ENCODE data around the gene TMEM200A. TPM values are rescaled to one million over a fixed set of nuclear protein-coding genes. Genes with fewer than 3 reads are reported as not detected.
A peak's percentile ranks its signal among the peaks of the same experiment; 100 is the strongest.

The TMEM200A gene
- total and polyA plus RNA-seq, 5 donors from 2014 or later, result 0.07 to 1.1 (median 0.40) TPM

DNA sequence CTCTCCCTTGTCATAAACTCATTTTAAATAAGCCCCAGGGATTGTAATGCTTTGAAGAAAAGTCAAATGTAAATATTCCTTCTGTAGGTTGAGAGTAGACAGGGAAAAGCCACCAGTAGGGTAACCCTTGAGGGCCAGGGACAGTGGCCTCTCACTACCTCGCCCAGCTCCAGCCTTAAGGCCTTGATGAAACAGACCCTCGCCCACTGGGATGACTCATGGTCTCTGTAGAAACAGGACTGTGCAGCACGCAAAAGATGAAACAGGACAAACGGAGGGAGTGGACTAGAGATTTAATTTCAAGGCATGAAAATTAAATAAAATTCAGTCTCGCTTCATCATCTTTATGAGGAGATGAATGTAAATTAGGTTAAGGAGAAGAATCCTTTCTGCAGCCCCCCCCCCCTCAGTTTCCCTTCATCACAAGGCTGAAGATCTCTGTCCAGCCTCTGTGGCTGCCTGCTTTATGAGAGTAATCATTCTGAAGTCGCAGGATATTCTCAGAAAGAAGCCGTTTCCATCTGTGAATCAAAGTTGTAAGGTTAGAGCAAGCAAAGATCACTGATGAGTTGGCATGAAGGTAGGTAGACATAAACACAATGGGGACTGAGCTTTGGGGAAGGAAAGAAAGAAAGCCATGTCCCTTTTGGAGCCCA is 60.4 kb downstream of the TMEM200A start:
- no peak overlapping the region for H3K4me3 Mint-ChIP-seq
- Histone ChIP-seq H3K9me3 (ENCODE audit: control insufficient read depth in 2 of 2, low read length in 2 of 2) (no peaks in the 10 kb centered on the region), H3K36me3 (ENCODE audit: control insufficient read depth, insufficient read depth, low read length) (no peaks in the 10 kb centered on the region), H3K27ac (ENCODE audit: insufficient read depth, low read length, poor library complexity, severe bottlenecking) (no peak overlapping the region), H3K4me3 (ENCODE audit: low read depth, low read length) (no peak overlapping the region), H3K4me1 (ENCODE audit: control insufficient read depth, insufficient read depth, low read length, poor library complexity, severe bottlenecking) (no peaks in the 10 kb centered on the region), H3K27me3 (ENCODE audit: control insufficient read depth, insufficient read depth, low read length) (peaks cover 4% of the 10 kb centered on the region)
- H3K9me3 Mint-ChIP-seq, result peaks cover 0 to 2% (median 0%) of the 10 kb centered on the region in 7 donors
- no peak for ATAC-seq (ENCODE audit: low read depth in 2 of 2)
- peak overlapping the region in 1 of 3 donors; percentile 11 for H3K27ac Mint-ChIP-seq
- no peak for DNase-seq
- H3K4me1 Mint-ChIP-seq, result peaks cover 0 to 2% (median 0%) of the 10 kb centered on the region in 4 donors
- peaks cover 6% of the 10 kb centered on the region for H3K27me3 Mint-ChIP-seq
- H3K36me3 Mint-ChIP-seq, result no peaks in the 10 kb centered on the region

GRCh38 chr6:130431346-130431852 is 65.6 kb downstream of the TMEM200A start:
- Histone ChIP-seq H3K27ac (ENCODE audit: insufficient read depth, low read length, poor library complexity, severe bottlenecking) (no peak overlapping the region), H3K4me3 (ENCODE audit: low read depth, low read length) (no peak overlapping the region), H3K4me1 (ENCODE audit: control insufficient read depth, insufficient read depth, low read length, poor library complexity, severe bottlenecking) (no peaks in the 10 kb centered on the region), H3K36me3 (ENCODE audit: control insufficient read depth, insufficient read depth, low read length) (no peaks in the 10 kb centered on the region), H3K9me3 (ENCODE audit: control insufficient read depth in 2 of 2, low read length in 2 of 2) (no peaks in the 10 kb centered on the region), H3K27me3 (ENCODE audit: control insufficient read depth, insufficient read depth, low read length) (peaks cover 2% of the 10 kb centered on the region)
- no peak for ATAC-seq (ENCODE audit: low read depth in 2 of 2)
- no peak for DNase-seq
- Mint-ChIP-seq H3K4me3 (no peak overlapping the region), H3K9me3 (peaks cover 0 to 2% (median 0%) of the 10 kb centered on the region in 7 donors), H3K4me1 (no peaks in the 10 kb centered on the region), H3K36me3 (no peaks in the 10 kb centered on the region), H3K27ac (no peak overlapping the region), H3K27me3 (peaks cover 11% of the 10 kb centered on the region)

- no peak overlapping the region for H3K4me3 ChIP-seq (ENCODE audit: low read depth, low read length)
- DNase-seq (no peak), ATAC-seq (ENCODE audit: low read depth in 2 of 2) (no peak)
- H3K27me3 Mint-ChIP-seq, result peaks cover 11% of the 10 kb centered on the region
- peaks cover 1% of the 10 kb centered on the region for H3K27me3 ChIP-seq (ENCODE audit: control insufficient read depth, insufficient read depth, low read length)
- H3K9me3 ChIP-seq (ENCODE audit: control insufficient read depth in 2 of 2, low read length in 2 of 2), result no peaks in the 10 kb centered on the region
- H3K4me1 ChIP-seq (ENCODE audit: control insufficient read depth, insufficient read depth, low read length, poor library complexity, severe bottlenecking), result no peaks in the 10 kb centered on the region
- no peak overlapping the region for H3K27ac ChIP-seq (ENCODE audit: insufficient read depth, low read length, poor library complexity, severe bottlenecking)
- no peaks in the 10 kb centered on the region for H3K4me1 Mint-ChIP-seq
- H3K27ac Mint-ChIP-seq, result no peak overlapping the region
- H3K4me3 Mint-ChIP-seq, result no peak overlapping the region
- H3K9me3 Mint-ChIP-seq, result peaks cover 0 to 2% (median 0%) of the 10 kb centered on the region in 7 donors
- no peaks in the 10 kb centered on the region for H3K36me3 ChIP-seq (ENCODE audit: control insufficient read depth, insufficient read depth, low read length)
- H3K36me3 Mint-ChIP-seq, result no peaks in the 10 kb centered on the region
These were observed 67.0 kb downstream of the TMEM200A start for GRCh38 chr6:130432838-130433237.

- Histone ChIP-seq H3K4me1 (ENCODE audit: control insufficient read depth, insufficient read depth, low read length, poor library complexity, severe bottlenecking) (no peaks in the 10 kb centered on the region), H3K27ac (ENCODE audit: insufficient read depth, low read length, poor library complexity, severe bottlenecking) (no peak overlapping the region), H3K36me3 (ENCODE audit: control insufficient read depth, insufficient read depth, low read length) (no peaks in the 10 kb centered on the region), H3K4me3 (ENCODE audit: low read depth, low read length) (no peak overlapping the region), H3K9me3 (ENCODE audit: control insufficient read depth in 2 of 2, low read length in 2 of 2) (no peaks in the 10 kb centered on the region), H3K27me3 (ENCODE audit: control insufficient read depth, insufficient read depth, low read length) (no peaks in the 10 kb centered on the region)
- H3K4me1 Mint-ChIP-seq, result no peaks in the 10 kb centered on the region
- H3K27ac Mint-ChIP-seq, result no peak overlapping the region
- ATAC-seq (ENCODE audit: low read depth in 2 of 2), result no peak
- peaks cover 0 to under 1% (median 0%) of the 10 kb centered on the region in 7 donors for H3K9me3 Mint-ChIP-seq
- peaks cover 18% of the 10 kb centered on the region for H3K27me3 Mint-ChIP-seq
- no peak overlapping the region for H3K4me3 Mint-ChIP-seq
- no peak for DNase-seq
- H3K36me3 Mint-ChIP-seq, result no peaks in the 10 kb centered on the region
These were observed 68.5 kb downstream of the TMEM200A start for GRCh38 chr6:130434174-130434873.

DNA sequence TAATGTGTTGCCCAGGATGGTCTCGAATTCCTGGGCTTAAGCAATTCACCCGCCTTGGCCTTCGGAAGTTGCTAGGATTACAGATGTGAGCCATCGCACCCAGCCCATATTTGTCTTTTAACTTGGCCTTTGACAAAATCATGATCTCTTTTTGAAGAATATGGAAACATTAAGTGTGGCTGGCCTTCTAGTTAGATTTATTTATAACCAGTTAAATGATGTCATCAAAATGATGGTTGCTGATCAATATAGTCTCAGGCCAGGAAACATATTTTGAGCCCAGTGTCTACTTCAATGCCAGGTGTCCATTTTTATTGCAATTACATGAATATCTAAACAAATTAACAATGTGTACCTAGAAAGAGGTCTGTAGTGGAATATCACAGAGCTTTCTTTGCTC is 69.4 kb downstream of the TMEM200A start:
- H3K4me1 Mint-ChIP-seq, result no peaks in the 10 kb centered on the region
- no peak overlapping the region for H3K27ac Mint-ChIP-seq
- no peak overlapping the region for H3K4me3 Mint-ChIP-seq

GRCh38 chr6:130437961-130438360 is 72.1 kb downstream of the TMEM200A start:
- H3K4me3 Mint-ChIP-seq, result no peak overlapping the region
- H3K9me3 Mint-ChIP-seq, result peaks cover 0 to 6% (median 0%) of the 10 kb centered on the region in 7 donors
- H3K36me3 Mint-ChIP-seq, result no peaks in the 10 kb centered on the region
- no peak for ATAC-seq (ENCODE audit: low read depth in 2 of 2)
- no peak overlapping the region for H3K27ac Mint-ChIP-seq
- peaks cover 7% of the 10 kb centered on the region for H3K27me3 Mint-ChIP-seq
- no peak overlapping the region for H3K27ac ChIP-seq (ENCODE audit: insufficient read depth, low read length, poor library complexity, severe bottlenecking)
- no peaks in the 10 kb centered on the region for H3K27me3 ChIP-seq (ENCODE audit: control insufficient read depth, insufficient read depth, low read length)
- H3K36me3 ChIP-seq (ENCODE audit: control insufficient read depth, insufficient read depth, low read length), result no peaks in the 10 kb centered on the region
- no peaks in the 10 kb centered on the region for H3K4me1 ChIP-seq (ENCODE audit: control insufficient read depth, insufficient read depth, low read length, poor library complexity, severe bottlenecking)
- DNase-seq, result no peak
- H3K4me1 Mint-ChIP-seq, result no peaks in the 10 kb centered on the region
- H3K4me3 ChIP-seq (ENCODE audit: low read depth, low read length), result no peak overlapping the region
- H3K9me3 ChIP-seq (ENCODE audit: control insufficient read depth in 2 of 2, low read length in 2 of 2), result no peaks in the 10 kb centered on the region

More for the DNA sequence above, 69.4 kb downstream of the TMEM200A start:
- Mint-ChIP-seq H3K9me3 (peaks cover 0 to 6% (median 0%) of the 10 kb centered on the region in 7 donors), H3K27me3 (peaks cover 18% of the 10 kb centered on the region), H3K36me3 (no peaks in the 10 kb centered on the region)
- Histone ChIP-seq H3K27ac (ENCODE audit: insufficient read depth, low read length, poor library complexity, severe bottlenecking) (no peak overlapping the region), H3K27me3 (ENCODE audit: control insufficient read depth, insufficient read depth, low read length) (no peaks in the 10 kb centered on the region), H3K4me1 (ENCODE audit: control insufficient read depth, insufficient read depth, low read length, poor library complexity, severe bottlenecking) (no peaks in the 10 kb centered on the region), H3K9me3 (ENCODE audit: control insufficient read depth in 2 of 2, low read length in 2 of 2) (no peaks in the 10 kb centered on the region), H3K36me3 (ENCODE audit: control insufficient read depth, insufficient read depth, low read length) (no peaks in the 10 kb centered on the region), H3K4me3 (ENCODE audit: low read depth, low read length) (no peak overlapping the region)
- no peak for DNase-seq
- no peak for ATAC-seq (ENCODE audit: low read depth in 2 of 2)

DNA sequence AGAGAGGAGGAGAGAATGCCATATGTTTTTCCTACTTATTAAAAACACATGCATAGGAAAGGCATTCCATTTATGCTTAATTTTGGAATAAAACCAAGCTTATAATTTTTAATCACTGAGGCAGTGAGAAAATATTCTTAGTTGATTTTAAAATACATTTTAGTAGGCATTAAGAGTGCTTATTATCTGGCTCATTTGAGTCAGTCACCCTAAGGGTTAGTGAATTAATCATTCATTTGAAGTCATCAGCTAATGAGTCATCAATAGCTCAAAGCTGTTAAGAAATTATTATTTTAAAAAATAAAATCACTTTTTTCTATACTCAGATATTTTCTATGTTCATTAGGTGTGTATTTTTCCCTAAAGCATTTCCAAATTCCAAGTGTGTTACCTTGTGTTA is 81.6 kb downstream of the TMEM200A start:
- Histone ChIP-seq H3K4me1 (ENCODE audit: control insufficient read depth, insufficient read depth, low read length, poor library complexity, severe bottlenecking) (no peaks in the 10 kb centered on the region), H3K27ac (ENCODE audit: insufficient read depth, low read length, poor library complexity, severe bottlenecking) (no peak overlapping the region), H3K9me3 (ENCODE audit: control insufficient read depth in 2 of 2, low read length in 2 of 2) (no peaks in the 10 kb centered on the region), H3K4me3 (ENCODE audit: low read depth, low read length) (no peak overlapping the region), H3K27me3 (ENCODE audit: control insufficient read depth, insufficient read depth, low read length) (no peaks in the 10 kb centered on the region), H3K36me3 (ENCODE audit: control insufficient read depth, insufficient read depth, low read length) (no peaks in the 10 kb centered on the region)
- H3K27ac Mint-ChIP-seq, result no peak overlapping the region
- peaks cover 0 to 4% (median 0%) of the 10 kb centered on the region in 4 donors for H3K4me1 Mint-ChIP-seq
- H3K36me3 Mint-ChIP-seq, result no peaks in the 10 kb centered on the region
- DNase-seq (no peak), ATAC-seq (ENCODE audit: low read depth in 2 of 2) (no peak)
- no peaks in the 10 kb centered on the region for H3K27me3 Mint-ChIP-seq
- H3K9me3 Mint-ChIP-seq, result peaks cover 0 to 1% (median 0%) of the 10 kb centered on the region in 7 donors
- H3K4me3 Mint-ChIP-seq, result no peak overlapping the region

All from CD4-positive, CD25-positive, alpha-beta regulatory T cell (primary cell).